Panc1 (cell line): ENCODE data around the gene TBXAS1. TPM values are rescaled to one million over a fixed set of nuclear protein-coding genes. Genes with fewer than 3 reads are reported as not detected.

ENCODE experiments used
- ATAC-seq: fragments of 200-7000 bp; cut with Tn5 transposase; 2 replicates; pipeline ENCODE4 v1.9.1; 2020; ENCODE audit warnings: mild to moderate bottlenecking, moderate library complexity
- BruUV-seq: library from RNA; stranded (reverse); fragments of 400-500 nt; replicated peaks from 2 replicates; lab custom pipeline; 2021; lab: Mats Ljungman, UMichigan
- CTCF ChIA-PET: fragments of 300-600 bp; sonication (Branson Sonifier 250); formaldehyde crosslinking; loops from one replicate; lab custom pipeline; 2022; ENCODE audit warnings: antibody characterized with exemption; lab: Charles Lee
- POLR2A ChIA-PET: fragments of 300-600 bp; sonication (Branson Sonifier 250); formaldehyde crosslinking; loops from one replicate; lab custom pipeline; 2022; ENCODE audit warnings: antibody characterized with exemption; lab: Charles Lee
- DNase-seq: peaks from one replicate; pipeline ENCODE4 v3.0.0-alpha.2; 2010; ENCODE audit warnings: low read depth, low spot score
- H3K27ac ChIP-seq: 2 replicates; pipeline ENCODE4 v1.5.1; 2011; ENCODE audit warnings: mild to moderate bottlenecking, low read length, inconsistent platforms
- H3K27me3 ChIP-seq: fragments of 200-500 bp; sonication (Bioruptor generic); 2 replicates; pipeline ENCODE4 v1.6.0; 2014; ENCODE audit warnings: low read length, inconsistent platforms; ENCODE audit not compliant: control insufficient read depth, insufficient read depth
- H3K36me3 ChIP-seq: fragments of 200-500 bp; sonication (Bioruptor generic); 2 replicates; pipeline ENCODE4 v1.5.1; 2014; ENCODE audit warnings: inconsistent platforms, mild to moderate bottlenecking, low read length, moderate library complexity; ENCODE audit not compliant: control insufficient read depth, insufficient read depth
- H3K4me1 ChIP-seq: 2 replicates; pipeline ENCODE4 v1.5.1; 2011; ENCODE audit warnings: inconsistent platforms, mild to moderate bottlenecking, low read length, moderate library complexity; ENCODE audit not compliant: control insufficient read depth, insufficient read depth
- H3K4me3 ChIP-seq, 2 experiments: 2 replicates each; pipeline ENCODE4 v1.5.1; 2011 to 2012; ENCODE audit warnings: low read depth in 2 of 2, low read length in 2 of 2, mild to moderate bottlenecking in 2 of 2, inconsistent platforms in 1 of 2, moderate library complexity in 1 of 2
- H3K9me3 ChIP-seq: fragments of 200-500 bp; sonication (Bioruptor generic); 2 replicates; pipeline ENCODE4 v1.5.1; 2014; ENCODE audit warnings: low read depth, mild to moderate bottlenecking, inconsistent platforms, low read length, moderate library complexity; ENCODE audit not compliant: control insufficient read depth, insufficient read depth
- CTCF ChIP-seq: fragments of 450-650 bp; IDR thresholded peaks from 2 replicates; pipeline ENCODE4 v1.5.1; 2017; ENCODE audit warnings: mild to moderate bottlenecking
- POLR2AphosphoS5 ChIP-seq: IDR thresholded peaks from 2 replicates; pipeline ENCODE4 v1.6.1; 2012; ENCODE audit warnings: mild to moderate bottlenecking, low read depth, low read length, moderate library complexity
- SIN3A ChIP-seq: IDR thresholded peaks from 2 replicates; pipeline ENCODE4 v1.6.1; 2012; ENCODE audit warnings: low read depth, mild to moderate bottlenecking, low read length, moderate library complexity, borderline replicate concordance; ENCODE audit not compliant: insufficient read depth
- TCF7L2 ChIP-seq: IDR thresholded peaks from 2 replicates; pipeline ENCODE4 v1.6.1; 2011; ENCODE audit warnings: mild to moderate bottlenecking, low read depth, low read length, inconsistent platforms
- in situ Hi-C: cut with HindIII; loops from 2 replicates; pipeline ENCODE4 v1.10.0; 2016; ENCODE audit warnings: low sequenced_read_pairs, low pct_unique_long_range_greater_than_20kb
- intact Hi-C: fragments of 100-400 bp; cut with micrococcal nuclease; formaldehyde crosslinking; loops from one replicate; pipeline ENCODE4 v1.10.0; 2022; ENCODE audit not compliant: unreplicated experiment
- total RNA-seq: library from RNA; stranded (reverse); gene quantifications from one replicate; pipeline ENCODE4 v1.2.1, GENCODE V29; 2021; ENCODE audit not compliant: unreplicated experiment
- TF ChIP-seq, protein P1 (sequence below), 2 experiments: IDR thresholded peaks; 2 replicates each; pipeline ENCODE4 v1.6.1; 2011 to 2012; ENCODE audit warnings: low read depth in 2 of 2, control low read depth in 1 of 2, low read length in 1 of 2, mild to moderate bottlenecking in 1 of 2, moderate library complexity in 1 of 2; ENCODE audit not compliant: insufficient read depth in 1 of 2

TBXAS1 gene
- total RNA-seq, 1 experiment from 2014 or later: 4.4 TPM

- CTCF ChIA-PET: interaction anchor here (0.7 to 1.4 kb wide), 2 partner anchors 353 to 382 kb away, joined by 3 read pairs; no protein-coding TSS in a partner anchor
- no TSS peak for BruUV-seq
- H3K4me1 ChIP-seq: peaks cover 4% of the 10 kb centered on the region; the same call in 1 of the 2 replicates
- H3K4me3 ChIP-seq: no peak overlapping the region
- H3K36me3 ChIP-seq: no peaks in the 10 kb centered on the region
- H3K9me3 ChIP-seq: no peaks in the 10 kb centered on the region
- POLR2A ChIA-PET: no interaction called here
- no peak for TF ChIP-seq CTCF
- no peak for TF ChIP-seq POLR2AphosphoS5
- TF ChIP-seq SIN3A: no peak
- TF ChIP-seq, protein P1, sequence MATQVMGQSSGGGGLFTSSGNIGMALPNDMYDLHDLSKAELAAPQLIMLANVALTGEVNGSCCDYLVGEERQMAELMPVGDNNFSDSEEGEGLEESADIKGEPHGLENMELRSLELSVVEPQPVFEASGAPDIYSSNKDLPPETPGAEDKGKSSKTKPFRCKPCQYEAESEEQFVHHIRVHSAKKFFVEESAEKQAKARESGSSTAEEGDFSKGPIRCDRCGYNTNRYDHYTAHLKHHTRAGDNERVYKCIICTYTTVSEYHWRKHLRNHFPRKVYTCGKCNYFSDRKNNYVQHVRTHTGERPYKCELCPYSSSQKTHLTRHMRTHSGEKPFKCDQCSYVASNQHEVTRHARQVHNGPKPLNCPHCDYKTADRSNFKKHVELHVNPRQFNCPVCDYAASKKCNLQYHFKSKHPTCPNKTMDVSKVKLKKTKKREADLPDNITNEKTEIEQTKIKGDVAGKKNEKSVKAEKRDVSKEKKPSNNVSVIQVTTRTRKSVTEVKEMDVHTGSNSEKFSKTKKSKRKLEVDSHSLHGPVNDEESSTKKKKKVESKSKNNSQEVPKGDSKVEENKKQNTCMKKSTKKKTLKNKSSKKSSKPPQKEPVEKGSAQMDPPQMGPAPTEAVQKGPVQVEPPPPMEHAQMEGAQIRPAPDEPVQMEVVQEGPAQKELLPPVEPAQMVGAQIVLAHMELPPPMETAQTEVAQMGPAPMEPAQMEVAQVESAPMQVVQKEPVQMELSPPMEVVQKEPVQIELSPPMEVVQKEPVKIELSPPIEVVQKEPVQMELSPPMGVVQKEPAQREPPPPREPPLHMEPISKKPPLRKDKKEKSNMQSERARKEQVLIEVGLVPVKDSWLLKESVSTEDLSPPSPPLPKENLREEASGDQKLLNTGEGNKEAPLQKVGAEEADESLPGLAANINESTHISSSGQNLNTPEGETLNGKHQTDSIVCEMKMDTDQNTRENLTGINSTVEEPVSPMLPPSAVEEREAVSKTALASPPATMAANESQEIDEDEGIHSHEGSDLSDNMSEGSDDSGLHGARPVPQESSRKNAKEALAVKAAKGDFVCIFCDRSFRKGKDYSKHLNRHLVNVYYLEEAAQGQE (IDR thresholded peaks at IDR 0.05; ENCODE audit: insufficient read depth in 1 of 2, low read depth in 2 of 2, low read length in 1 of 2): no peak
- no peak for TF ChIP-seq TCF7L2
- no peak overlapping the region for H3K27ac ChIP-seq
- ATAC-seq (no peak), DNase-seq (no peak)
- H3K27me3 ChIP-seq: no peaks in the 10 kb centered on the region
- intact Hi-C loops (loop anchor here (5.0 kb wide), 1 partner anchor 498 kb away; no protein-coding TSS in a partner anchor), in situ Hi-C loops (no loop called here)
Measured at GRCh38 chr7:140000666-140001268, 171.7 kb downstream of the TBXAS1 start.

DNA sequence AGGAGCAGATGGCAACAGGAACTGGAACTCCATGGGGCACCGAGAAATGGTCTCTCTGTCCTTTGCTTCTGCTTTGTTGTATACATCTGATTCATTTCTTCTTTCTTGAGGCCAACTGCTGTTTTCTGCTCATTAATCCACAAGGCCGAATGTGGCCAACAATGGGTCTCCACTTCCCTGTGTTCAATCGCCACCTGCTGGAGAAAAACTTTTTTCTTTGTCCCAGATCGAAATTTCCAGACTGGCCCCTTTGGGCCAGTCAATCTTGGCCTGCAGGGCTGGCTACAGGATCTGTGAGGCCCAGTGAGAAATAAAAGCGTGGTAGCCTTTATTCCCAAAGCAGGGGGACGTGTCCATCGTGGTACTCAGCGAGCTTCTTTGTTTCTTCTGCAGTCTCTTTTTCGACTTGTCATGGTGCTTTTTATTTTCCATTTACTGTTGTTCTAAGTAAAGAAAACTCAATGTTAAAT is 174.9 kb downstream of the TBXAS1 start:
- Histone ChIP-seq H3K27ac (no peak overlapping the region), H3K27me3 (no peaks in the 10 kb centered on the region), H3K36me3 (no peaks in the 10 kb centered on the region), H3K9me3 (no peaks in the 10 kb centered on the region), H3K4me3 (no peak overlapping the region), H3K4me1 (peaks cover 4% of the 10 kb centered on the region; the same call in 1 of the 2 replicates)
- CTCF ChIA-PET: interaction anchor here (2.7 kb wide), 1 partner anchor 402 kb away, joined by 8 read pairs; no protein-coding TSS in a partner anchor
- intact Hi-C loops: loop anchor here (1.0 to 5.0 kb wide), 3 partner anchors 357 to 502 kb away; no protein-coding TSS in a partner anchor
- DNase-seq (peak; percentile 35), ATAC-seq (peak; percentile 50; the same call in 1 of the 2 replicates)
- in situ Hi-C loops: no loop called here
- no TSS peak for BruUV-seq
- POLR2A ChIA-PET: no interaction called here
- TF ChIP-seq CTCF (peak; percentile 82), SIN3A (no peak), POLR2AphosphoS5 (no peak), TCF7L2 (no peak)
- TF ChIP-seq, protein P1 (IDR thresholded peaks at IDR 0.05; ENCODE audit: insufficient read depth in 1 of 2, low read depth in 2 of 2, low read length in 1 of 2): no peak
